Stimulated activated naive CD8-positive, alpha-beta T cell treated with anti-CD3 and anti-CD28 coated beads, Interleukin-15, Interleukin-2, amounts not matched to agents 100 U/mL and 50 U/mL, for 24 hours (primary cell): ENCODE measurements around the gene NPHS1.
"Not testable (repeated sequence)": the region's sequence is repeated elsewhere in the genome, so short reads cannot be mapped to it uniquely, and the experiment has no call there.

ENCODE experiments used
- ATAC-seq: fragments of 150-1000 bp; cut with Tn5 transposase; one replicate; pipeline ENCODE4 v1.10.0; 2021
- DNase-seq: peaks from one replicate; pipeline ENCODE4 v3.0.0; 2021

Gene NPHS1

GRCh38 chr19:35848486-35848885 is 3.8 kb downstream of the NPHS1 start:
- ATAC-seq: no peak
- no peak for DNase-seq

GRCh38 chr19:35847911-35848310 is 4.4 kb downstream of the NPHS1 start:
- ATAC-seq (no peak), DNase-seq (no peak)

- DNase-seq (no peak), ATAC-seq (no peak)
Measured at GRCh38 chr19:35846038-35846668, 6.2 kb downstream of the NPHS1 start.

GRCh38 chr19:35845215-35846037 is 6.9 kb downstream of the NPHS1 start:
- ATAC-seq (peak; percentile 20), DNase-seq (peak; percentile 20)

- DNase-seq (no peak), ATAC-seq (no peak)
Measured at GRCh38 chr19:35844482-35845214, 7.7 kb downstream of the NPHS1 start.

- DNase-seq: no peak
- no peak for ATAC-seq
Measured at GRCh38 chr19:35843676-35844481, 8.4 kb downstream of the NPHS1 start.

- ATAC-seq (no peak), DNase-seq (no peak)
Measured at GRCh38 chr19:35842666-35843272, 9.5 kb downstream of the NPHS1 start.

- no peak for DNase-seq
Measured at GRCh38 chr19:35841961-35842595, 10.2 kb downstream of the NPHS1 start.

GRCh38 chr19:35836096-35836495 is 16.2 kb downstream of the NPHS1 start:
- not testable (repeated sequence) for ATAC-seq, DNase-seq

More at GRCh38 chr19:35841961-35842595, 10.2 kb downstream of the NPHS1 start:
- no peak for ATAC-seq

- ATAC-seq: no peak
- no peak for DNase-seq
Measured at GRCh38 chr19:35833972-35834371, 18.3 kb downstream of the NPHS1 start.

GRCh38 chr19:35832054-35832453 is 20.2 kb downstream of the NPHS1 start:
- ATAC-seq: no peak

GRCh38 chr19:35830986-35831385 is 21.3 kb downstream of the NPHS1 start:
- DNase-seq: no peak
- ATAC-seq: no peak

More at GRCh38 chr19:35832054-35832453, 20.2 kb downstream of the NPHS1 start:
- no peak for DNase-seq

- no peak for ATAC-seq
Measured at GRCh38 chr19:35828692-35829301, 23.5 kb downstream of the NPHS1 start.

GRCh38 chr19:35824150-35824549 is 28.2 kb downstream of the NPHS1 start:
- no peak for ATAC-seq
- DNase-seq: no peak

More at GRCh38 chr19:35828692-35829301, 23.5 kb downstream of the NPHS1 start:
- peak; percentile 64 for DNase-seq

- no peak for ATAC-seq
- no peak for DNase-seq
Measured at GRCh38 chr19:35822579-35822978, 29.7 kb downstream of the NPHS1 start.

- no peak for ATAC-seq
- DNase-seq: no peak
Measured at GRCh38 chr19:35818445-35818844, 33.9 kb downstream of the NPHS1 start.

- no peak for DNase-seq
- ATAC-seq: no peak
Measured at GRCh38 chr19:35816846-35817245, 35.5 kb downstream of the NPHS1 start.

- DNase-seq: no peak
- no peak for ATAC-seq
Measured at GRCh38 chr19:35816262-35816661, 36.0 kb downstream of the NPHS1 start.

GRCh38 chr19:35813043-35813890 is 39.0 kb downstream of the NPHS1 start:
- no peak for DNase-seq
- no peak for ATAC-seq
